Measurements from ENCODE around the gene PDLIM5.
"Not testable (repeated sequence)": the region's sequence is repeated elsewhere in the genome, so short reads cannot be mapped to it uniquely, and the experiment has no call there.

The PDLIM5 gene

DNA sequence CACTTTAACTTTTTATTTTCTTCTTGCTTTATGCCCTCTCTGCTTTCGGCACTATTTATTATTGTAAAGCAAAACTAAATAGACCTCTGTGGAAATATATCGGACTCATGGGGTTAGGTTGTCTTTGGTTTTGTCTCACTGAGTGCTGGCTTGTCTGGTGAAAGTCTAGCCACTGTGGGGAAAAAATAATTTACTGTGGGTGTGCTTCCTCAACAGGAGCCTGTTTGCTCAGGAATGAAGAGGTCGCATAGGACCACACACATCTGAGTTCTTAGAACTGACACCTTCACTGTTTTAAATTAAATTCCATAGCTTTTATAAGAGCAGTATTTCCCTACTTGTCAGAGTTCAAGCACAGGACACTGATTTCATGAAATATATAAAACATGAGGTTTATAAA lies 203.0 kb downstream of the PDLIM5 start:
- FAIRE-seq (no peak), DNase-seq (ENCODE audit: insufficient read length, low spot score) (no peak)
- no peak for TF ChIP-seq POLR2A (IDR thresholded peaks at IDR 0.05; ENCODE audit: low read depth, low read length)
- no peak for TF ChIP-seq PAX5 (IDR thresholded peaks at IDR 0.05; ENCODE audit: insufficient read depth, low read length, severe bottlenecking)
- no peak for TF ChIP-seq SPI1 (IDR thresholded peaks at IDR 0.05; ENCODE audit: low read depth, low read length)
- TF ChIP-seq POU2F2 (IDR thresholded peaks at IDR 0.05; ENCODE audit: low read depth, low read length) = no peak
- no peak for TF ChIP-seq TAF1 (IDR thresholded peaks at IDR 0.05; ENCODE audit: low read depth, low read length)
- TF ChIP-seq POLR2AphosphoS5 (IDR thresholded peaks at IDR 0.05; ENCODE audit: low read depth, low read length) = no peak

- DNase-seq (ENCODE audit: insufficient read length, low spot score) = no peak
- TF ChIP-seq SPI1 (IDR thresholded peaks at IDR 0.05; ENCODE audit: low read depth, low read length) (no peak), POLR2A (IDR thresholded peaks at IDR 0.05; ENCODE audit: low read depth, low read length) (no peak), PAX5 (IDR thresholded peaks at IDR 0.05; ENCODE audit: insufficient read depth, low read length, severe bottlenecking) (no peak), TAF1 (IDR thresholded peaks at IDR 0.05; ENCODE audit: low read depth, low read length) (no peak), POLR2AphosphoS5 (IDR thresholded peaks at IDR 0.05; ENCODE audit: low read depth, low read length) (no peak), POU2F2 (IDR thresholded peaks at IDR 0.05; ENCODE audit: low read depth, low read length) (no peak)
- FAIRE-seq = no peak
Measured at GRCh38 chr4:94660614-94661013, 208.9 kb downstream of the PDLIM5 start.

- DNase-seq (ENCODE audit: insufficient read length, low spot score); FAIRE-seq: not testable (repeated sequence)
Measured at GRCh38 chr4:94665021-94665420, 213.3 kb downstream of the PDLIM5 start.

DNA sequence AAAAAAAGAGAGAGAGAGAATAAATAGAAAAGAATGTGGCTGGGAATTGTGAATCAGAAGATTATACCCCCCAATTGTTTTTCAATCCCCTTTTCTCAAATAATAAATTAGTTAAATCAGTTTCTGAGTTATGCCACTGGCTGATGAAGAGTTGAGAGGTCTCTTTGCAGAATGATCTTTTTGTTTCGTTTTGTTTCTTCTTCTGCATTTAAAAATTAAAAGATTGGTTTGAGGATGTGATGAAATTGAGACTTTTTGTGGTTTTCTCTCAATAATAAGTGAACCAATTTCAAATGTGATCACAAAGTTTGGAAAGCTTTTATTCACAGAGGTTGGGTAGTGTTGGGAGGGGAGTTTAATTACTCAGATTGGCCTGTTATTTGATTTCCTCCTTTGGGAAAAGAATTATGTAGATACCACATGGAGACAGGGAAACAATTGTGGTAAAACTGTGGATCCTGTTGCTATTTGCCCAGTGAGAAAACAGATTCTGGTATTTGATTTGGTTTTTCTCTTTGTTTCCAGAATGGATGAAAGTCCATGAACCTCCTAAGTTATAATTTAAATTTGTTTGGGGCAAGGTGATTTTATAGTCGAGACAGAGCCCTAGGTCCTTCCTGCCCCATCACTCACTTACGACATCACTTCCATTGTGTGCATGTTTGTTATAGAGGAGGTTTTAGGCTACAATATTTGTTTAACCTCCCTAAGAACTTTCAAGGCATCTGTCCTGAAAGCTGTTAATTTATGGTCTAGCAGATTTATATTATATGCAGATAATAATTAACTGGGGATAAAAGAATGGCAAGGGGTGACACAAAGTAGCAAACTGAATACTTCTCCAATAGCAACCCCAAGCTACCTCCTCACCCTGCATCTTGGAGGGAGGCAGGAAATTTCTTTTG lies 214.0 kb downstream of the PDLIM5 start:
- no peak for DNase-seq (ENCODE audit: insufficient read length, low spot score)
- TF ChIP-seq POLR2A (IDR thresholded peaks at IDR 0.05; ENCODE audit: low read depth, low read length) (no peak), SPI1 (IDR thresholded peaks at IDR 0.05; ENCODE audit: low read depth, low read length) (no peak), POU2F2 (IDR thresholded peaks at IDR 0.05; ENCODE audit: low read depth, low read length) (no peak), POLR2AphosphoS5 (IDR thresholded peaks at IDR 0.05; ENCODE audit: low read depth, low read length) (no peak), PAX5 (IDR thresholded peaks at IDR 0.05; ENCODE audit: insufficient read depth, low read length, severe bottlenecking) (no peak), TAF1 (IDR thresholded peaks at IDR 0.05; ENCODE audit: low read depth, low read length) (no peak)
- FAIRE-seq = no peak

- no peak for DNase-seq (ENCODE audit: insufficient read length, low spot score)
- no peak for FAIRE-seq
- TF ChIP-seq SPI1 (IDR thresholded peaks at IDR 0.05; ENCODE audit: low read depth, low read length) (no peak), POU2F2 (IDR thresholded peaks at IDR 0.05; ENCODE audit: low read depth, low read length) (no peak), POLR2AphosphoS5 (IDR thresholded peaks at IDR 0.05; ENCODE audit: low read depth, low read length) (no peak), POLR2A (IDR thresholded peaks at IDR 0.05; ENCODE audit: low read depth, low read length) (no peak), PAX5 (IDR thresholded peaks at IDR 0.05; ENCODE audit: insufficient read depth, low read length, severe bottlenecking) (no peak), TAF1 (IDR thresholded peaks at IDR 0.05; ENCODE audit: low read depth, low read length) (no peak)
Measured at GRCh38 chr4:94668724-94669123, 217.0 kb downstream of the PDLIM5 start.

GRCh38 chr4:94669672-94670664 lies 218.2 kb downstream of the PDLIM5 start:
- FAIRE-seq (no peak), DNase-seq (ENCODE audit: insufficient read length, low spot score) (no peak)
- TF ChIP-seq SPI1 (IDR thresholded peaks at IDR 0.05; ENCODE audit: low read depth, low read length) (no peak), POLR2A (IDR thresholded peaks at IDR 0.05; ENCODE audit: low read depth, low read length) (no peak)

- TF ChIP-seq POLR2A (IDR thresholded peaks at IDR 0.05; ENCODE audit: low read depth, low read length) (no peak), TAF1 (IDR thresholded peaks at IDR 0.05; ENCODE audit: low read depth, low read length) (no peak), POLR2AphosphoS5 (IDR thresholded peaks at IDR 0.05; ENCODE audit: low read depth, low read length) (no peak), SPI1 (IDR thresholded peaks at IDR 0.05; ENCODE audit: low read depth, low read length) (no peak), POU2F2 (IDR thresholded peaks at IDR 0.05; ENCODE audit: low read depth, low read length) (no peak), PAX5 (IDR thresholded peaks at IDR 0.05; ENCODE audit: insufficient read depth, low read length, severe bottlenecking) (no peak)
- DNase-seq (ENCODE audit: insufficient read length, low spot score) (no peak), FAIRE-seq (no peak)
Measured at GRCh38 chr4:94671113-94671512, 219.4 kb downstream of the PDLIM5 start.

GRCh38 chr4:94673961-94674360 lies 222.2 kb downstream of the PDLIM5 start:
- DNase-seq (ENCODE audit: insufficient read length, low spot score) (no peak), FAIRE-seq (no peak)
- TF ChIP-seq POLR2A (IDR thresholded peaks at IDR 0.05; ENCODE audit: low read depth, low read length) = no peak
- no peak for TF ChIP-seq POLR2AphosphoS5 (IDR thresholded peaks at IDR 0.05; ENCODE audit: low read depth, low read length)
- TF ChIP-seq POU2F2 (IDR thresholded peaks at IDR 0.05; ENCODE audit: low read depth, low read length) = no peak

DNA sequence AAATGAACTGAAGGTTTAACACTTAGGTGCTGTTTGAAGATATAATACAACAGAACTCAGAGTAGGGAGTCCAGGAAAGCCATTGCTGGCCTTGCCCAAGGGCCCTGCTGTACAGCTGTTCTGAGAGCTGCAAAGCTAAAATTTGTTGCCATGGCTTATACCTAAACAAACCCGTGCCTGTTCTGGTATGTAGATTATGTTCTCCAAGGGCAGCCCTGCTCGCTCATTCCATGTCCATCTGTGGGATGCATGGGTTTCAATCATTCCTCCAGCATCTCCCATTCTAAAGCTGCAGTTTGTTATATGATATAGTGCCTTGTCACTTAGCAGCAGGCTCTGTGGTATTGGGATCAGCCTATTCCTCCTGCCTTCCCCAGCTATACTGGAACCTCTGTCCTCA lies 225.2 kb downstream of the PDLIM5 start:
- FAIRE-seq (no peak), DNase-seq (ENCODE audit: insufficient read length, low spot score) (no peak)
- no peak for TF ChIP-seq POLR2A (IDR thresholded peaks at IDR 0.05; ENCODE audit: low read depth, low read length)
- TF ChIP-seq SPI1 (IDR thresholded peaks at IDR 0.05; ENCODE audit: low read depth, low read length) = no peak
- no peak for TF ChIP-seq POLR2AphosphoS5 (IDR thresholded peaks at IDR 0.05; ENCODE audit: low read depth, low read length)
- no peak for TF ChIP-seq POU2F2 (IDR thresholded peaks at IDR 0.05; ENCODE audit: low read depth, low read length)
- TF ChIP-seq PAX5 (IDR thresholded peaks at IDR 0.05; ENCODE audit: insufficient read depth, low read length, severe bottlenecking) = no peak
- TF ChIP-seq TAF1 (IDR thresholded peaks at IDR 0.05; ENCODE audit: low read depth, low read length) = no peak

Measured in GM12891 (cell line).